ENCODE data around the gene DUOXA1.

DNA sequence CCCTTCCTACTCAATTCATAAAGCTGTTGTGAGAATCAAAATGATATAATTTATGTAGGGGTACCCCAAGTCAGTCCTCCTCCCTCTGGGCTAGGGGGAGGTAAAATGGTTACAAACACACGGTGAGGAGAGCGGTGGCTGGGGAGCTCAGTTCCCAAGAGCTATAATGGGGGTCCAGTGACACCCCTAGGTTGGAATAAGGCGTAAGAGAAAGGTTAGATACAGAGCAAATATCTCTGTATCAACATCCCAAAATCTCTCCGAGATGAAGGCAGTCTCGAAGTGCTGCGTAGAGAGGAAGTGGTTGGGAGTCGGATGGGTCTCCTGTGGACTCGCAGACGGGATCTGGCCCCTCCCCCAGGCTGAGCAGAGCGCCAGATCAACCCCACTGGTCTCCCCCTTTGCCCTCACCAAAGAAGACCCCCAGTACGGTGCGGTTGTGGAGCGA is 17.5 kb downstream of the DUOXA1 start:
- TF ChIP-seq, protein P1, sequence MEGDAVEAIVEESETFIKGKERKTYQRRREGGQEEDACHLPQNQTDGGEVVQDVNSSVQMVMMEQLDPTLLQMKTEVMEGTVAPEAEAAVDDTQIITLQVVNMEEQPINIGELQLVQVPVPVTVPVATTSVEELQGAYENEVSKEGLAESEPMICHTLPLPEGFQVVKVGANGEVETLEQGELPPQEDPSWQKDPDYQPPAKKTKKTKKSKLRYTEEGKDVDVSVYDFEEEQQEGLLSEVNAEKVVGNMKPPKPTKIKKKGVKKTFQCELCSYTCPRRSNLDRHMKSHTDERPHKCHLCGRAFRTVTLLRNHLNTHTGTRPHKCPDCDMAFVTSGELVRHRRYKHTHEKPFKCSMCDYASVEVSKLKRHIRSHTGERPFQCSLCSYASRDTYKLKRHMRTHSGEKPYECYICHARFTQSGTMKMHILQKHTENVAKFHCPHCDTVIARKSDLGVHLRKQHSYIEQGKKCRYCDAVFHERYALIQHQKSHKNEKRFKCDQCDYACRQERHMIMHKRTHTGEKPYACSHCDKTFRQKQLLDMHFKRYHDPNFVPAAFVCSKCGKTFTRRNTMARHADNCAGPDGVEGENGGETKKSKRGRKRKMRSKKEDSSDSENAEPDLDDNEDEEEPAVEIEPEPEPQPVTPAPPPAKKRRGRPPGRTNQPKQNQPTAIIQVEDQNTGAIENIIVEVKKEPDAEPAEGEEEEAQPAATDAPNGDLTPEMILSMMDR (IDR thresholded peaks at IDR 0.05) = no peak
- TF ChIP-seq ZBTB21 (CRISPR knock-in tag; IDR thresholded peaks at IDR 0.05; ENCODE audit: borderline replicate concordance) = no peak
- TF ChIP-seq JUN (CRISPR knock-in tag; IDR thresholded peaks at IDR 0.05) = no peak
- no peak for TF ChIP-seq MAX (CRISPR knock-in tag; IDR thresholded peaks at IDR 0.05)
- TF ChIP-seq ELF4 (CRISPR knock-in tag; IDR thresholded peaks at IDR 0.05; ENCODE audit: low read depth) = no peak
- no peak for TF ChIP-seq ESRRA (CRISPR knock-in tag; IDR thresholded peaks at IDR 0.05; ENCODE audit: borderline replicate concordance)
